ENCODE measurements around the gene TSPAN13.

Gene TSPAN13

GRCh38 chr7:16816824-16817223, 63.3 kb downstream of the TSPAN13 start:
- peak; percentile 24 for DNase-seq

GRCh38 chr7:16817536-16817935, 64.0 kb downstream of the TSPAN13 start:
- peak; percentile 21 for DNase-seq

DNA sequence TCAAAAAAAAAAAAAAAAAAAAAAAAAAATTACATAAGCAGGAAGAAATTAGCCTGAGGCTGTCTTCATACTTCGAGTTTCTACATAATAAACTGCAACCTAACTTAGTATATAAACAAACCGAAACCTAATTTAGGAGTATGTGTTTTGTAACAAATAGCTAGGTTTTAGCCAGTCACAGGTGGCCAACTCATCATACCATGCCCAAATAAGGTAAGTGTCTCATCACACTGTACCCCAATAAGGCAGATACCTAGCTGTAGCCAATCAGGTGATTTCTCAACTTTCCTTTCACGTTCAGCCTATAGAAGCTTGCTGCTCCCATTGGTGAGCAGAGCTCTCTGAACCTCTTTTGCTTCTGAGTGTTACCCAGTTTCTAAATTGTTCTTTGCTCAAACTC, 65.2 kb downstream of the TSPAN13 start:
- no peak for DNase-seq

GRCh38 chr7:16822029-16822428, 68.5 kb downstream of the TSPAN13 start:
- no peak for DNase-seq

- DNase-seq = no peak
Observed at GRCh38 chr7:16826060-16826459, 72.5 kb downstream of the TSPAN13 start.

GRCh38 chr7:16833373-16833772, 79.8 kb downstream of the TSPAN13 start:
- no peak for DNase-seq

Measured in OCI-M1 (cell line).